ENCODE measurements around the gene S100A9.

DNA sequence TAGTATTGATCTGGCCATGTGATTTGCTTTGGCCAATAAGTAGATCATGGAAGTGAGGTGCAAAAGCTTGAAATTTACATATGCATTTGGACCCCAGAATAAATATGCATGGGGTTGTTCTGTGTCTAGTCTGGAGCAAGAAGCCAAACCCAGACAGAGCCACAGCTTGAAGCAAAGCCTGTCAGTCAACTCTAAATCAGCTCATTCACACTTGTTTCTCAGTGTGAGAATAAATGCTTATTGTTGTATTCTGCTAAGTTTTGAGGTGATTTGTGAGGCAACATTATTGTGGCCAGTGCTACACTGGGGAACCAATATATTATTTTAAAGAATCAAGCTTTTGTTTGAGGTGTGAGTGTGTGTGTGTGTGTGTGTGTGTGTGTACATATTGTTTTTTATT is 32.7 kb upstream of the S100A9 start:
- TF ChIP-seq, protein P1, sequence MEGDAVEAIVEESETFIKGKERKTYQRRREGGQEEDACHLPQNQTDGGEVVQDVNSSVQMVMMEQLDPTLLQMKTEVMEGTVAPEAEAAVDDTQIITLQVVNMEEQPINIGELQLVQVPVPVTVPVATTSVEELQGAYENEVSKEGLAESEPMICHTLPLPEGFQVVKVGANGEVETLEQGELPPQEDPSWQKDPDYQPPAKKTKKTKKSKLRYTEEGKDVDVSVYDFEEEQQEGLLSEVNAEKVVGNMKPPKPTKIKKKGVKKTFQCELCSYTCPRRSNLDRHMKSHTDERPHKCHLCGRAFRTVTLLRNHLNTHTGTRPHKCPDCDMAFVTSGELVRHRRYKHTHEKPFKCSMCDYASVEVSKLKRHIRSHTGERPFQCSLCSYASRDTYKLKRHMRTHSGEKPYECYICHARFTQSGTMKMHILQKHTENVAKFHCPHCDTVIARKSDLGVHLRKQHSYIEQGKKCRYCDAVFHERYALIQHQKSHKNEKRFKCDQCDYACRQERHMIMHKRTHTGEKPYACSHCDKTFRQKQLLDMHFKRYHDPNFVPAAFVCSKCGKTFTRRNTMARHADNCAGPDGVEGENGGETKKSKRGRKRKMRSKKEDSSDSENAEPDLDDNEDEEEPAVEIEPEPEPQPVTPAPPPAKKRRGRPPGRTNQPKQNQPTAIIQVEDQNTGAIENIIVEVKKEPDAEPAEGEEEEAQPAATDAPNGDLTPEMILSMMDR (IDR thresholded peaks at IDR 0.05), result no peak
- no peak for TF ChIP-seq POLR2A (IDR thresholded peaks at IDR 0.05)
